ENCODE data around the gene C1orf105.

C1orf105 gene

DNA sequence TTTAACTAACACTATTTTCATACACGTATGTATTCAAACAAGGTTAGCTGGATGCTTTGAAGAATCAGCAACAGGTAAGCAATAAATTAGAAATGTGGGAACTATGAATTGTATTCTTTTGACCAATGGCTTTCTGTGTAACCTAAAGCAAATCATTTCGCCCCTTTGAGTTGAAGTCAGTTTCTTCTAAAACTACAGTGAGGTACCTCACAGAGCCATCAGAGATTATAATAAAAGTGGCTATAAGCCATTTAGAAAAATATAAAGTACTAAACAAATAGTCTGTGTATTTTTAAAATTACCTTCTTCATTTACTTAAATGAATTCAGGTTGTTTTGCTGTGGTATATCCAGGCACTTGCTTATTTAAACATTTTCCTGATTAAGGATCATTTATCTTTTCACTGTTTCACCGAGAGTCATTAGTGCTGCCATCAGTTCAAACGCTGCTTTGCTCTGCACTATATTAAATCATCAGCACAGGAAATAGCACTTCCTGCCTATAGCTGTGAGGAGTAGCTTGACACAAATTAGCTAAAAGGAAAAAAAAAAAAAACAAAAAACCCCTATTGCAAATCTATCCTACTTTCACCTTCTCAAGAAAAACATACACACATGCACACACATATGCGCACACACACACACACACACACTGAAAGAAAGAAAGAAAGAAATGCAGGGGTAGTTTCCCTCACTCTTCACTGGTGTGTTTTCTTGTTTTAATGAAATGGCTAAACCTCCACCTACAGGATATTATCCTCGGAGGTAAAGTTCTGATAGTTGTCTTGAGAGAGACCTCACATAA lies 39.8 kb upstream of the C1orf105 start:
- DNase-seq (ENCODE audit: low read depth, low spot score): no peak
- no peaks in the 10 kb centered on the region for H3K4me1 ChIP-seq (ENCODE audit: insufficient read depth, insufficient read length)
- no peak for TF ChIP-seq SUZ12 (IDR thresholded peaks at IDR 0.05; ENCODE audit: extremely low read depth, insufficient read depth, insufficient read length)
- TF ChIP-seq ZNF274 (IDR thresholded peaks at IDR 0.05; ENCODE audit: low read depth, low read length): no peak
- no peak for TF ChIP-seq YY1 (IDR thresholded peaks at IDR 0.05; ENCODE audit: insufficient read depth, insufficient read length)
- H3K27me3 ChIP-seq (ENCODE audit: insufficient read depth, insufficient read length): no peaks in the 10 kb centered on the region
- H3K9me3 ChIP-seq (ENCODE audit: insufficient read depth, low read length): no peaks in the 10 kb centered on the region
- no peak overlapping the region for H3K4me3 ChIP-seq (ENCODE audit: insufficient read length, low read depth)
- H3K9ac ChIP-seq (ENCODE audit: insufficient read length, low read depth): no peak overlapping the region
- H3K36me3 ChIP-seq (ENCODE audit: insufficient read depth, insufficient read length, low read length): no peaks in the 10 kb centered on the region

DNA sequence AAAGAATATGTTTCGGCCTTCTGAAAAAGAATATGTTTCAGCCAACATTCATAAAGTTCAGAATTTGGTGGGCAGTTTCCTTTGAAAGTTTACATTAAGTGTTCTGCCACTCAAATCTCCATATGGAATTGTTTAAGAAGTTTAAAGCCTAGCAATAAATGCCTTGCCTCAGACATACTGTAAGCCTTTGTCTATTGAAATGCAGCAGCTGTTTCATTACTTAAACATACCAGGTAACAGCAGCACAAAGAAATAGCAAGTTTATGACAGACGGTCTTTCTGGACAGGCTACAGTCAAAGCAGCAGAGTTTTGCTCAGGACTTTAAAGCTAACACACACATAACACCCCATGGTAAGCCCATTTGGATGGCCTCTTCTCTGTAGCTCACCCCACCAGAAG lies 38.5 kb upstream of the C1orf105 start:
- H3K9ac ChIP-seq (ENCODE audit: insufficient read length, low read depth): no peak overlapping the region
- no peak for DNase-seq (ENCODE audit: low read depth, low spot score)

DNA sequence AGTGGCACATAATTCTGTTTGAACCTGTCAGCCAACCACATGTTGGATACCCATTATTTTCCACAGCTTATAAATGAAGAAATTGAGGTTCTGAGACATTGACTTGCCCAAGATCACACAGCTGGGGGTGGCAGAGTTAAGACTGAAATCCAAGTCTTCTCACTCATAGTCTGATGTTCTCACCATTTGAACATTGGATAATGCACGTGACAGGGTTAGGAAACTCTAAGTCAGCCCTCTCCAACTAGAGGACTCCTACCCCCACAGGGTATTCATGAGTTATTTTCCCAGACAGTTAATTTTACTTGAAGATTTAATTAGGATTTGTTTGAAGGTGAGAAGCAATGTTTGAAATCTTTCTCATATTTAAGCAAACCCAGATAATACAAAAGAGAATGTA lies 38.1 kb upstream of the C1orf105 start:
- no peaks in the 10 kb centered on the region for H3K4me1 ChIP-seq (ENCODE audit: insufficient read depth, insufficient read length)
- no peak overlapping the region for H3K9ac ChIP-seq (ENCODE audit: insufficient read length, low read depth)
- H3K4me3 ChIP-seq (ENCODE audit: insufficient read length, low read depth): no peak overlapping the region
- H3K27me3 ChIP-seq (ENCODE audit: insufficient read depth, insufficient read length): no peaks in the 10 kb centered on the region
- no peaks in the 10 kb centered on the region for H3K9me3 ChIP-seq (ENCODE audit: insufficient read depth, low read length)
- TF ChIP-seq ZNF274 (IDR thresholded peaks at IDR 0.05; ENCODE audit: low read depth, low read length) (no peak), SUZ12 (IDR thresholded peaks at IDR 0.05; ENCODE audit: extremely low read depth, insufficient read depth, insufficient read length) (no peak), YY1 (IDR thresholded peaks at IDR 0.05; ENCODE audit: insufficient read depth, insufficient read length) (no peak)
- no peak for DNase-seq (ENCODE audit: low read depth, low spot score)
- no peaks in the 10 kb centered on the region for H3K36me3 ChIP-seq (ENCODE audit: insufficient read depth, insufficient read length, low read length)

More for the DNA sequence above, 38.5 kb upstream of the C1orf105 start:
- TF ChIP-seq SUZ12 (IDR thresholded peaks at IDR 0.05; ENCODE audit: extremely low read depth, insufficient read depth, insufficient read length) (no peak), ZNF274 (IDR thresholded peaks at IDR 0.05; ENCODE audit: low read depth, low read length) (no peak), YY1 (IDR thresholded peaks at IDR 0.05; ENCODE audit: insufficient read depth, insufficient read length) (no peak)
- no peaks in the 10 kb centered on the region for H3K27me3 ChIP-seq (ENCODE audit: insufficient read depth, insufficient read length)
- H3K9me3 ChIP-seq (ENCODE audit: insufficient read depth, low read length): no peaks in the 10 kb centered on the region
- H3K4me3 ChIP-seq (ENCODE audit: insufficient read length, low read depth): no peak overlapping the region
- no peaks in the 10 kb centered on the region for H3K4me1 ChIP-seq (ENCODE audit: insufficient read depth, insufficient read length)
- H3K36me3 ChIP-seq (ENCODE audit: insufficient read depth, insufficient read length, low read length): no peaks in the 10 kb centered on the region

DNA sequence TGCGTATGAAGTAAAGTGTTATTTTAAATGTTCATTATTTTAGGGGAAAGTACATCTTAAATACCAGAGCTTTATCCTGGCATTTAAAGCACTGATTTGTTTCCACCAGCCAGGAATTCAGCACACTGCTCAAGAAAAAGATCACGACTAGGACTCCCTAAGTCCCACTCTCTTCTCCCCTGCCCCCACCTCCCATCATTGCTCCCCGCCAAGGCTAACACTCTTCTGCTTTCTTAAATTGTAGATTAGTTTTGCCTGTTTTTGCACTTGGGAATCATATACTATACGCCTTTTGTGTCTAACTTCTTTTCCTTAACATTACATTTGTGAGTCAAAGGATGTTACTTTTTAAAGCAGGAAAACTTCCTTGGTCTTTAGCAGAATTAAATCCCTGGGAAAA lies 37.5 kb upstream of the C1orf105 start:
- no peak for DNase-seq (ENCODE audit: low read depth, low spot score)
- Histone ChIP-seq H3K9ac (ENCODE audit: insufficient read length, low read depth) (no peak overlapping the region), H3K4me3 (ENCODE audit: insufficient read length, low read depth) (no peak overlapping the region), H3K36me3 (ENCODE audit: insufficient read depth, insufficient read length, low read length) (no peaks in the 10 kb centered on the region), H3K4me1 (ENCODE audit: insufficient read depth, insufficient read length) (no peaks in the 10 kb centered on the region), H3K27me3 (ENCODE audit: insufficient read depth, insufficient read length) (no peaks in the 10 kb centered on the region), H3K9me3 (ENCODE audit: insufficient read depth, low read length) (no peaks in the 10 kb centered on the region)
- TF ChIP-seq SUZ12 (IDR thresholded peaks at IDR 0.05; ENCODE audit: extremely low read depth, insufficient read depth, insufficient read length) (no peak), YY1 (IDR thresholded peaks at IDR 0.05; ENCODE audit: insufficient read depth, insufficient read length) (no peak), ZNF274 (IDR thresholded peaks at IDR 0.05; ENCODE audit: low read depth, low read length) (no peak)

DNA sequence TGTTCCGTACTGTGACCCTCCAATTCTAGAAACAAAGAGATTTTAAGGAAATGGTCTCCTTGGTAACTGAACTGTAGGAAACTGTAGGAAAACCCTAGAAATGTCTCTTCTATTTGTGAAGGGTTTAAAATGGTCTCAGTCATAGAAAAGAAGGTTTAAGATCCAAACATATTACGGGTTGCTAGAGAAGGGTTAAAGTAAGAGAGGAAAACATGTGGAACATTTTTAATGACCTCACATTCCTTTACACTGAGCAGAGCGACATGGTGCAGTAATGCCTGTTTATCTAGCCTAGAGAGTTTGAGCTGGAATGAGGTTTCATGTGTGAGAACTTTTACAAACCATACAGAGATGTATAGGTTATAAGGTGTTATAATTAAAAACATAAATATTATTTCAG lies 36.9 kb upstream of the C1orf105 start:
- no peaks in the 10 kb centered on the region for H3K27me3 ChIP-seq (ENCODE audit: insufficient read depth, insufficient read length)

DNA sequence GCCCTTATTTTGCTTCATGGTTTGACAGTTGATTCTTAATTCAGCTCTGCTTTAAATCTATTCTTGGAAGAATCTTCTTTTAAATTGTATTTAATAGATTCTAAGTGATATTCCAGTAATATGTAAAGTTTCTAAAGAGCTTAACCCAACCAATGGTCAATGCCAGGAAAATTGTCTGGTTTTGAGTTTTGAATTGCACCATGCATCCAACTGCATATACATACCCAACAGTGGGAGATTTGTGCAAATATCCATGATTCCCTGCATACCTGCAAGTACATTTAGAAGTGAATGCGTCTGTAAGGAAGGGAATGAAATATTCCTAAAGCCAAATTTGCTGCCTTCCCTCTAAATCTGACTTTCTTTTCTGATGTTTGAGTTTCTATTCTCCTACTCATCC lies 35.8 kb upstream of the C1orf105 start:
- Histone ChIP-seq H3K4me1 (ENCODE audit: insufficient read depth, insufficient read length) (no peaks in the 10 kb centered on the region), H3K9ac (ENCODE audit: insufficient read length, low read depth) (no peak overlapping the region), H3K27me3 (ENCODE audit: insufficient read depth, insufficient read length) (no peaks in the 10 kb centered on the region), H3K4me3 (ENCODE audit: insufficient read length, low read depth) (no peak overlapping the region), H3K9me3 (ENCODE audit: insufficient read depth, low read length) (no peaks in the 10 kb centered on the region), H3K36me3 (ENCODE audit: insufficient read depth, insufficient read length, low read length) (no peaks in the 10 kb centered on the region)
- no peak for DNase-seq (ENCODE audit: low read depth, low spot score)
- TF ChIP-seq YY1 (IDR thresholded peaks at IDR 0.05; ENCODE audit: insufficient read depth, insufficient read length): no peak
- TF ChIP-seq ZNF274 (IDR thresholded peaks at IDR 0.05; ENCODE audit: low read depth, low read length): no peak
- no peak for TF ChIP-seq SUZ12 (IDR thresholded peaks at IDR 0.05; ENCODE audit: extremely low read depth, insufficient read depth, insufficient read length)

More for the DNA sequence above, 36.9 kb upstream of the C1orf105 start:
- Histone ChIP-seq H3K9ac (ENCODE audit: insufficient read length, low read depth) (no peak overlapping the region), H3K4me3 (ENCODE audit: insufficient read length, low read depth) (no peak overlapping the region), H3K36me3 (ENCODE audit: insufficient read depth, insufficient read length, low read length) (no peaks in the 10 kb centered on the region), H3K4me1 (ENCODE audit: insufficient read depth, insufficient read length) (no peaks in the 10 kb centered on the region), H3K9me3 (ENCODE audit: insufficient read depth, low read length) (no peaks in the 10 kb centered on the region)
- DNase-seq (ENCODE audit: low read depth, low spot score): no peak
- no peak for TF ChIP-seq SUZ12 (IDR thresholded peaks at IDR 0.05; ENCODE audit: extremely low read depth, insufficient read depth, insufficient read length)
- TF ChIP-seq YY1 (IDR thresholded peaks at IDR 0.05; ENCODE audit: insufficient read depth, insufficient read length): no peak
- no peak for TF ChIP-seq ZNF274 (IDR thresholded peaks at IDR 0.05; ENCODE audit: low read depth, low read length)

DNA sequence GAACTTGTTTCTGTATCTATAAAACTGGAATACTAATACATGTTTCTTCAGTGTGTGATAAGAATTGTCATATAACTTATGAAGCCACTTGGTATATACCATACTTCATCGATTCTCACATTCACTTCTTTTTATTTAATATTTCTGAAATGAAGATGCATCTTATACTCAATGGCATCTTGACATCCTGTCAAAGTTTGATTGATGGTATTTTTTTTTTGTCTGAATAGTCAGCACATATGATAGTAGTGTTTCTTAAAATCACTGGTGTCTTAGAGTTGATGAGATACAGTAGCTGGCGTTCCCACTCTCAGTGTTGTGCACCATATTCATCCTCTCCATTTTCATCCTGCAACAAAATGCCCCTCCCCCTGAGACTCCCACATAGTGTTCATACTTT lies 34.4 kb upstream of the C1orf105 start:
- no peak for TF ChIP-seq YY1 (IDR thresholded peaks at IDR 0.05; ENCODE audit: insufficient read depth, insufficient read length)
- TF ChIP-seq ZNF274 (IDR thresholded peaks at IDR 0.05; ENCODE audit: low read depth, low read length): no peak
- TF ChIP-seq SUZ12 (IDR thresholded peaks at IDR 0.05; ENCODE audit: extremely low read depth, insufficient read depth, insufficient read length): no peak
- H3K4me1 ChIP-seq (ENCODE audit: insufficient read depth, insufficient read length): peaks cover 2% of the 10 kb centered on the region
- no peak for DNase-seq (ENCODE audit: low read depth, low spot score)

More for the DNA sequence above, 34.4 kb upstream of the C1orf105 start:
- H3K4me3 ChIP-seq (ENCODE audit: insufficient read length, low read depth): no peak overlapping the region
- no peak overlapping the region for H3K9ac ChIP-seq (ENCODE audit: insufficient read length, low read depth)
- no peaks in the 10 kb centered on the region for H3K36me3 ChIP-seq (ENCODE audit: insufficient read depth, insufficient read length, low read length)
- H3K9me3 ChIP-seq (ENCODE audit: insufficient read depth, low read length): no peaks in the 10 kb centered on the region
- H3K27me3 ChIP-seq (ENCODE audit: insufficient read depth, insufficient read length): no peaks in the 10 kb centered on the region
